ENCODE data around the gene FADS2.

Gene FADS2

GRCh38 chr11:61899146-61899841 is 71.2 kb downstream of the FADS2 start:
- no peak overlapping the region for H3K4me3 ChIP-seq
- peak; percentile 100 for TF ChIP-seq CTCF (IDR thresholded peaks at IDR 0.05)
- DNase-seq (ENCODE audit: low spot score), result no peak
- peak overlapping the region in 1 of 2 donors; percentile 68 for H3K27ac ChIP-seq

GRCh38 chr11:61900251-61900650 is 72.2 kb downstream of the FADS2 start:
- TF ChIP-seq CTCF (IDR thresholded peaks at IDR 0.05), result no peak
- Histone ChIP-seq H3K27ac (no peak overlapping the region), H3K4me3 (no peak overlapping the region)
- no peak for DNase-seq (ENCODE audit: low spot score)

GRCh38 chr11:61901397-61901796 is 73.3 kb downstream of the FADS2 start:
- Histone ChIP-seq H3K4me3 (no peak overlapping the region), H3K27ac (no peak overlapping the region)
- no peak for DNase-seq (ENCODE audit: low spot score)
- TF ChIP-seq CTCF (IDR thresholded peaks at IDR 0.05), result no peak

GRCh38 chr11:61902313-61902712 is 74.2 kb downstream of the FADS2 start:
- H3K27ac ChIP-seq, result no peak overlapping the region

GRCh38 chr11:61903845-61904244 is 75.7 kb downstream of the FADS2 start:
- TF ChIP-seq CTCF (IDR thresholded peaks at IDR 0.05), result no peak
- no peak for DNase-seq (ENCODE audit: low spot score)
- Histone ChIP-seq H3K27ac (no peak overlapping the region), H3K4me3 (no peak overlapping the region)

More at GRCh38 chr11:61902313-61902712, 74.2 kb downstream of the FADS2 start:
- DNase-seq (ENCODE audit: low spot score), result no peak
- H3K4me3 ChIP-seq, result no peak overlapping the region
- no peak for TF ChIP-seq CTCF (IDR thresholded peaks at IDR 0.05)

GRCh38 chr11:61904539-61905048 is 76.5 kb downstream of the FADS2 start:
- peak overlapping the region in 1 of 2 donors; percentile 16 for H3K27ac ChIP-seq
- H3K4me3 ChIP-seq, result no peak overlapping the region
- no peak for DNase-seq (ENCODE audit: low spot score)
- no peak for TF ChIP-seq CTCF (IDR thresholded peaks at IDR 0.05)

GRCh38 chr11:61905067-61905696 is 77.1 kb downstream of the FADS2 start:
- DNase-seq (ENCODE audit: low spot score), result no peak
- H3K27ac ChIP-seq, result no peak overlapping the region
- TF ChIP-seq CTCF (IDR thresholded peaks at IDR 0.05), result no peak
- no peak overlapping the region for H3K4me3 ChIP-seq
